Measurements from ENCODE around the gene CALN1. TPM values are rescaled to one million over a fixed set of nuclear protein-coding genes. Genes with fewer than 3 reads are reported as not detected.

CALN1 gene
- total RNA-seq, 1 experiment from 2014 or later: 0.05 TPM

DNA sequence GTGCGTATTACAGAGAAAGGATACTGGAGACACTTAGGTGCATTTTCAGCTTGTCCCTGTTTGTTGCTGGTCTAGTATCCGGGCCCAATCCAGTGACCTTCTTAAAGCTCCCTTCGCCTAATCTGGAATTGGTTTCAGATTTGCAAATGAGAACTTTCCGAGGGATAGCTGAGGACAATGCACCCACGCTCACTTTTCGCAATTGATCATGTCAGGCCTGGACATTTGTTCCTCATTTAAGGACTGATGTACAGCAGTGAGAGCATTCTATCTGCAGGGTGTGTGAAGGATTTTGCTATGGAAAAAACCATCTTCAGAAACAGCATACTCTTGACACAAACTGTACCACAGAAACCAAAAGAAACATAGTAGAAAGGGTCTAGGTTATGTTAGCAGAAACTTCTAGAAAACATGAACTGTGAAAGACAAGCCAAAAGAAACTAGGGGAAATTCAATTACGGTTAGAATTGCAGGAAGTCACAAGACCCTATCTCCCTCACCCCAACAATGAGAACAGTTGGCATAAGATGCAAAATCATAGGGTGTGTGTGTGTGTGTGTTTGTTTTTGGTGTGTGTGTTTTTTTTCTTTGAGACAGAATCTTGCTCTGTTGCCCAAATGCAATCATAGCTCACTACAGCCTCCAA, 331.1 kb downstream of the CALN1 start:
- Histone ChIP-seq H3K4me1 (ENCODE audit: control insufficient read depth, insufficient read depth, low read length) (no peaks in the 10 kb centered on the region), H3K27me3 (ENCODE audit: control insufficient read depth, insufficient read depth, low read length) (no peaks in the 10 kb centered on the region), H3K4me3 (ENCODE audit: low read depth in 2 of 2, low read length in 2 of 2) (no peak overlapping the region), H3K27ac (ENCODE audit: low read length) (no peak overlapping the region), H3K36me3 (ENCODE audit: control insufficient read depth, insufficient read depth, low read length) (no peaks in the 10 kb centered on the region), H3K9me3 (ENCODE audit: control insufficient read depth, insufficient read depth, low read depth, low read length) (no peaks in the 10 kb centered on the region)
- no TSS peak for BruUV-seq (replicated peaks)
- CTCF ChIA-PET: no interaction called here
- in situ Hi-C loops (cut with HindIII; ENCODE audit: low pct_unique_long_range_greater_than_20kb, low sequenced_read_pairs) (no loop called here), intact Hi-C loops (cut with micrococcal nuclease; ENCODE audit: unreplicated experiment) (no loop called here)
- no peak for ATAC-seq
- DNase-seq (ENCODE audit: low read depth, low spot score): no peak
- TF ChIP-seq POLR2AphosphoS5 (IDR thresholded peaks at IDR 0.05; ENCODE audit: low read depth, low read length): no peak
- POLR2A ChIA-PET: no interaction called here

GRCh38 chr7:72080341-72080766, 331.8 kb downstream of the CALN1 start:
- in situ Hi-C loops (cut with HindIII; ENCODE audit: low pct_unique_long_range_greater_than_20kb, low sequenced_read_pairs): no loop called here
- TF ChIP-seq SIN3A (IDR thresholded peaks at IDR 0.05; ENCODE audit: borderline replicate concordance, insufficient read depth, low read depth, low read length) (no peak), TCF7L2 (IDR thresholded peaks at IDR 0.05; ENCODE audit: low read depth, low read length) (no peak)
- TF ChIP-seq, protein P1, sequence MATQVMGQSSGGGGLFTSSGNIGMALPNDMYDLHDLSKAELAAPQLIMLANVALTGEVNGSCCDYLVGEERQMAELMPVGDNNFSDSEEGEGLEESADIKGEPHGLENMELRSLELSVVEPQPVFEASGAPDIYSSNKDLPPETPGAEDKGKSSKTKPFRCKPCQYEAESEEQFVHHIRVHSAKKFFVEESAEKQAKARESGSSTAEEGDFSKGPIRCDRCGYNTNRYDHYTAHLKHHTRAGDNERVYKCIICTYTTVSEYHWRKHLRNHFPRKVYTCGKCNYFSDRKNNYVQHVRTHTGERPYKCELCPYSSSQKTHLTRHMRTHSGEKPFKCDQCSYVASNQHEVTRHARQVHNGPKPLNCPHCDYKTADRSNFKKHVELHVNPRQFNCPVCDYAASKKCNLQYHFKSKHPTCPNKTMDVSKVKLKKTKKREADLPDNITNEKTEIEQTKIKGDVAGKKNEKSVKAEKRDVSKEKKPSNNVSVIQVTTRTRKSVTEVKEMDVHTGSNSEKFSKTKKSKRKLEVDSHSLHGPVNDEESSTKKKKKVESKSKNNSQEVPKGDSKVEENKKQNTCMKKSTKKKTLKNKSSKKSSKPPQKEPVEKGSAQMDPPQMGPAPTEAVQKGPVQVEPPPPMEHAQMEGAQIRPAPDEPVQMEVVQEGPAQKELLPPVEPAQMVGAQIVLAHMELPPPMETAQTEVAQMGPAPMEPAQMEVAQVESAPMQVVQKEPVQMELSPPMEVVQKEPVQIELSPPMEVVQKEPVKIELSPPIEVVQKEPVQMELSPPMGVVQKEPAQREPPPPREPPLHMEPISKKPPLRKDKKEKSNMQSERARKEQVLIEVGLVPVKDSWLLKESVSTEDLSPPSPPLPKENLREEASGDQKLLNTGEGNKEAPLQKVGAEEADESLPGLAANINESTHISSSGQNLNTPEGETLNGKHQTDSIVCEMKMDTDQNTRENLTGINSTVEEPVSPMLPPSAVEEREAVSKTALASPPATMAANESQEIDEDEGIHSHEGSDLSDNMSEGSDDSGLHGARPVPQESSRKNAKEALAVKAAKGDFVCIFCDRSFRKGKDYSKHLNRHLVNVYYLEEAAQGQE (IDR thresholded peaks at IDR 0.05; ENCODE audit: insufficient read depth in 1 of 2, low read depth in 2 of 2, low read length in 1 of 2): no peak
- DNase-seq (ENCODE audit: low read depth, low spot score) (no peak), ATAC-seq (no peak)
- H3K27ac ChIP-seq (ENCODE audit: low read length): no peak overlapping the region
- intact Hi-C loops (cut with micrococcal nuclease; ENCODE audit: unreplicated experiment): no loop called here
- no peaks in the 10 kb centered on the region for H3K9me3 ChIP-seq (ENCODE audit: control insufficient read depth, insufficient read depth, low read depth, low read length)
- CTCF ChIA-PET: no interaction called here
- H3K4me3 ChIP-seq (ENCODE audit: low read depth in 2 of 2, low read length in 2 of 2): no peak overlapping the region
- BruUV-seq (replicated peaks): no TSS peak
- H3K4me1 ChIP-seq (ENCODE audit: control insufficient read depth, insufficient read depth, low read length): no peaks in the 10 kb centered on the region
- H3K27me3 ChIP-seq (ENCODE audit: control insufficient read depth, insufficient read depth, low read length): no peaks in the 10 kb centered on the region
- no peaks in the 10 kb centered on the region for H3K36me3 ChIP-seq (ENCODE audit: control insufficient read depth, insufficient read depth, low read length)
- POLR2A ChIA-PET: no interaction called here

DNA sequence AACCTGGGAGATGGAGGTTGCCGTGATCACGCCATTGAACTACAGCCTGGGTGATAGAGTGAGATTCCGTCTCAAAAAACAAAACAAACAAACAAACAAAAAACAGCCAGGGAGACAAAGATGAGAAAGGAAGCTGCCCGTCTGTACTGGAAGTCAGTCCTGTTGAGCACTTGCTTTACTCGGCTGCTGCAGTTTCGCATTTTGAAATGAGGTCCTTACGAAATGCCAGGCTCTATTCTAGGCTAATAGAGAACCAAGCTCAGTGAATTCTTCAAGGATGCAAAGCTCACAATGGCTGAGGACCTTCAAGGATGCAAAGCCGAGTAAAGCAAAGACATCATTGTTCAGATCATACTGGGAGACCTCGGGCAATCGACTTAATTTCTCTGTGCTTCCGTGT, 333.3 kb downstream of the CALN1 start:
- ChIA-PET POLR2A (no interaction called here), CTCF (no interaction called here)
- TF ChIP-seq SIN3A (IDR thresholded peaks at IDR 0.05; ENCODE audit: borderline replicate concordance, insufficient read depth, low read depth, low read length) (no peak), POLR2AphosphoS5 (IDR thresholded peaks at IDR 0.05; ENCODE audit: low read depth, low read length) (no peak), TCF7L2 (IDR thresholded peaks at IDR 0.05; ENCODE audit: low read depth, low read length) (no peak)
- TF ChIP-seq, protein P2, sequence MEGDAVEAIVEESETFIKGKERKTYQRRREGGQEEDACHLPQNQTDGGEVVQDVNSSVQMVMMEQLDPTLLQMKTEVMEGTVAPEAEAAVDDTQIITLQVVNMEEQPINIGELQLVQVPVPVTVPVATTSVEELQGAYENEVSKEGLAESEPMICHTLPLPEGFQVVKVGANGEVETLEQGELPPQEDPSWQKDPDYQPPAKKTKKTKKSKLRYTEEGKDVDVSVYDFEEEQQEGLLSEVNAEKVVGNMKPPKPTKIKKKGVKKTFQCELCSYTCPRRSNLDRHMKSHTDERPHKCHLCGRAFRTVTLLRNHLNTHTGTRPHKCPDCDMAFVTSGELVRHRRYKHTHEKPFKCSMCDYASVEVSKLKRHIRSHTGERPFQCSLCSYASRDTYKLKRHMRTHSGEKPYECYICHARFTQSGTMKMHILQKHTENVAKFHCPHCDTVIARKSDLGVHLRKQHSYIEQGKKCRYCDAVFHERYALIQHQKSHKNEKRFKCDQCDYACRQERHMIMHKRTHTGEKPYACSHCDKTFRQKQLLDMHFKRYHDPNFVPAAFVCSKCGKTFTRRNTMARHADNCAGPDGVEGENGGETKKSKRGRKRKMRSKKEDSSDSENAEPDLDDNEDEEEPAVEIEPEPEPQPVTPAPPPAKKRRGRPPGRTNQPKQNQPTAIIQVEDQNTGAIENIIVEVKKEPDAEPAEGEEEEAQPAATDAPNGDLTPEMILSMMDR (IDR thresholded peaks at IDR 0.05): no peak
- TF ChIP-seq, protein P1 (IDR thresholded peaks at IDR 0.05; ENCODE audit: insufficient read depth in 1 of 2, low read depth in 2 of 2, low read length in 1 of 2): no peak
- ATAC-seq (no peak), DNase-seq (ENCODE audit: low read depth, low spot score) (no peak)
- Histone ChIP-seq H3K4me3 (ENCODE audit: low read depth in 2 of 2, low read length in 2 of 2) (no peak overlapping the region), H3K27me3 (ENCODE audit: control insufficient read depth, insufficient read depth, low read length) (no peaks in the 10 kb centered on the region), H3K27ac (ENCODE audit: low read length) (no peak overlapping the region), H3K9me3 (ENCODE audit: control insufficient read depth, insufficient read depth, low read depth, low read length) (no peaks in the 10 kb centered on the region), H3K4me1 (ENCODE audit: control insufficient read depth, insufficient read depth, low read length) (no peaks in the 10 kb centered on the region), H3K36me3 (ENCODE audit: control insufficient read depth, insufficient read depth, low read length) (no peaks in the 10 kb centered on the region)
- in situ Hi-C loops (cut with HindIII; ENCODE audit: low pct_unique_long_range_greater_than_20kb, low sequenced_read_pairs) (no loop called here), intact Hi-C loops (cut with micrococcal nuclease; ENCODE audit: unreplicated experiment) (no loop called here)
- BruUV-seq (replicated peaks): no TSS peak

All from Panc1 (cell line).